SIG-M5 treated with dmso at 0.1 percent for 504 hours (cell line): Measurements from ENCODE around the gene STAT5B.
"Not testable (repeated sequence)": the region's sequence is repeated elsewhere in the genome, so short reads cannot be mapped to it uniquely, and the experiment has no call there.

Source experiments
- DNase-seq: peaks from one replicate; lab custom pipeline; 2025; ENCODE audit not compliant: unreplicated experiment; lab: John Stamatoyannopoulos, UW

The STAT5B gene

GRCh38 chr17:42307362-42307927, 31.3 kb upstream of the STAT5B start:
- DNase-seq: no peak

- no peak for DNase-seq
Measured at GRCh38 chr17:42306385-42306667, 30.1 kb upstream of the STAT5B start.

DNA sequence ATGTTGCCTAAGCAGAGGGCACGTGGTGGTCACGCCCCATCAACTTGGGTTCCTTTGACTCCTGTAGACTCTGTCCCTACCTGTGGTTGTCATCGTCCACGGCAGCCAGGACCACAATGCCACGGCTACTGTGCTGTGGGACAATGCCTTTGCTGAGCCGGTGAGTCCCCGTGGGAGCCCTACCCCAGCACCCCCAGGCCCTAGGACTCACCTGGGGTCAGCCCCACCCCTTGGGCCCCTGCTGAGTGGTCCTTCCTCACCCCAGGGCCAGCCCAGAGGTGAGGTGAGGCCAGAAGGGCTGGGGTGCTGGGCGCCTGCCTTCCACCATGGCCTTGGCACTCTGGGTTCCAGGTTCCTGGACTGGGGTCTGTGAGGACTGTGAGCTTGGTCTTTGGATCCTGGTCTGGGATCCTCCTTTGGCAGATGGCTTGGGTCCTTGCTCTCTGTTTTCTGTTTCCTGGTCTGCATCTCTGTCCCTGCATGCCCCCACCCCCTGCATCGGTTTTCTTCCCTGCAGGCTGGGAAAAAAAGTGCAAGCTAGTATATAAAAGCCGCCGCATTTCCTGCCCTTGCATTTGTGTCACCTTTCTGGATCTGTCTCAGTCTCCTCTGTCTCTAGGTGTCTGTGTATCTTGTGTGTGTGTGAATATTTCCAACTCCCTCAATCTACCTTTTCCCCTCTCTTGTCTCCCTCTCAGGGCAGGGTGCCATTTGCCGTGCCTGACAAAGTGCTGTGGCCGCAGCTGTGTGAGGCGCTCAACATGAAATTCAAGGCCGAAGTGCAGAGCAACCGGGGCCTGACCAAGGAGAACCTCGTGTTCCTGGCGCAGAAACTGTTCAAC, 29.6 kb upstream of the STAT5B start:
- DNase-seq: no peak

GRCh38 chr17:42305031-42305330, 28.8 kb upstream of the STAT5B start:
- DNase-seq: not testable (repeated sequence)

- DNase-seq: no peak
Measured at GRCh38 chr17:42304187-42305030, 28.2 kb upstream of the STAT5B start.

DNA sequence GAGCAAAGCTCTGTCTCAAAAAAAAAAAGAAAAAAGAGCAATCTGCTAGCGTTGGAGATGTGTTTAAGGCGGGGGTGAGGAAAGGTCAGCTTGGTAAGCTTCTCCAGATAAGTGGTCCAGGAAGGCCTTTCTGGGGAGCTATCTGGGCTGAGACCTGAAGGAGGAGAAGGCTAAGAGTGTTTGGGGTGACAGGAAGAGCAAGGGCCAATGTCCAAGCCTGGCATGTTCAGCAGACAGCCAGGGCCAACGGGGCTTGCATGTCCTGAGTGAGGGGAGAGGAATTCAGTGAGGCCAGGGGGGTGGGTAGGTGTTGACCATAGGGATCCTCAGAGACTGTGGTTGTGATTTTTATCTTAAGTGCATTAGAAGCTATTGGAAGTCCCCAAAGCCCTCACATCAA, 27.5 kb upstream of the STAT5B start:
- no peak for DNase-seq

GRCh38 chr17:42301022-42301421, 24.8 kb upstream of the STAT5B start:
- no peak for DNase-seq

DNA sequence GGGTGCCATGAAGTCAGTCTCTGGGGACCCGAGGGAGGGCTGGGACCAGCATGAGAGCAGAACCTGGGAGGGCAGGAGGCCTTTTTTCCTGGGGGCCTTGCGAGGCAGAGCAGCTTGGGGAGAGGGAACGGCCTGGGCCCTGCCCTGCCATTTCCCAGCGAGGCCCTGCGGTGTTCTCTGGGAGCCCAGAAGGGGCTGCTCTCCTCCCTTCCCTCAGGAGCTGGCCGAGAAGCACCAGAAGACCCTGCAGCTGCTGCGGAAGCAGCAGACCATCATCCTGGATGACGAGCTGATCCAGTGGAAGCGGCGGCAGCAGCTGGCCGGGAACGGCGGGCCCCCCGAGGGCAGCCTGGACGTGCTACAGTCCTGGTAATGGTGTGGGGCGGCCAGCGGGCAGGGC, 23.7 kb upstream of the STAT5B start:
- DNase-seq: not testable (repeated sequence)

- DNase-seq: not testable (repeated sequence)
Measured at GRCh38 chr17:42299361-42299760, 23.2 kb upstream of the STAT5B start.

DNA sequence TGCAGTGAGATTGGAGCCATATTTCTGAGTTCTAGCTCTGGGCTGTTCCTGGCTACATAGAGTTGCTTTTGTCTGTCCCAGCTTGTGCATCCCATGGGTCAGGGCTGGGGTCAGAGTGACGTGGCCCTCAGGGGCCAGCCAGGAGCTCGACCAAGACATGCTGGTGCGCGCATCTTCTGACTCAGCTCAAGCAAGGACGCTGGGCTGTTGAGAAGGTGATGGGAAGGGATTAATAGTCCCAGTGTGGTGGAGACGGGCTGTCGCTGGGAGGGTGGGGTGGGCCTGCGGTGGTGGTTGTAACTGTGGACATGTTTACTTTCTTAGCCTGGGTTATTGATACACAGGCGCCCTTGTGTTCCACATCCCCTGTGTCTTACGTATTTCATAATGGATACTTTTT, 21.6 kb upstream of the STAT5B start:
- DNase-seq: not testable (repeated sequence)

DNA sequence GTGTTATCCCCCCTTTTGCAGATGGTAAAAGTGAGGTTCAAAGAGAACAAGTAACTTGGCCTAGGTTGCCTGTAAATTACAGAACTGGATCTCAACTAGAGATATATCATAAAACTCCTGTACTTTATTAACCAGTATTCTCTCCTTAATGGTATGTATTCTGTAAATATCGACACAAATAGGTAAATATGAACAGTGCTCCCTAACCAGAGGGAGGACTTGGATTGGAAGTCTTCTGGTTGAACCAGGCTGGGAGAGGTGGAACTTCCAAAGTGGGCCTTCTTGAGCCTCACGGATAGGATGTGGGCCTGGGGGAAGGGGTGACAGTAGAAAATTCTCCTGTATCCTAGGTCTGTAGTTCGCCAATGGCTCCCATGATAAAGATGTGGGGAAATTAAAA, 19.8 kb upstream of the STAT5B start:
- no peak for DNase-seq

- DNase-seq: no peak
Measured at GRCh38 chr17:42294469-42295398, 18.5 kb upstream of the STAT5B start.

DNA sequence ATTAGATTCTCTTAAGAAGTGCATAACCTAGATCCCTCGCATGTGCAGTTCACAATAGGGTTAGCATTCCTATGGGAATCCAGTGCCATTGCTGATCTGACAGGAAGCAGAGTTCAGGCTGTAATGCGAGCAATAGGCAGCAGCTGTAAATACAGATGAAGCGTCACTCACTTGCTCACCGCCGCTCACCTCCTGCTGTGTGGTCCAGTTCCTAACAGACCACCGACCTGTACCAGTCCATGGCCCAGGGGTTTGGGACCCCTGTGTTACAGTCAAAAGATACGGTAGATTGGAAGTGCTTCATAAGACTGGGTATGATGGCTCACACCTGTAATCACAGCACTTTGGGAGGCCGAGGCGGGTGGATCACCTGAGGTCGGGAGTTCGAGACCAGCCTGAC, 14.9 kb upstream of the STAT5B start:
- no peak for DNase-seq

GRCh38 chr17:42290577-42290976, 14.4 kb upstream of the STAT5B start:
- no peak for DNase-seq

DNA sequence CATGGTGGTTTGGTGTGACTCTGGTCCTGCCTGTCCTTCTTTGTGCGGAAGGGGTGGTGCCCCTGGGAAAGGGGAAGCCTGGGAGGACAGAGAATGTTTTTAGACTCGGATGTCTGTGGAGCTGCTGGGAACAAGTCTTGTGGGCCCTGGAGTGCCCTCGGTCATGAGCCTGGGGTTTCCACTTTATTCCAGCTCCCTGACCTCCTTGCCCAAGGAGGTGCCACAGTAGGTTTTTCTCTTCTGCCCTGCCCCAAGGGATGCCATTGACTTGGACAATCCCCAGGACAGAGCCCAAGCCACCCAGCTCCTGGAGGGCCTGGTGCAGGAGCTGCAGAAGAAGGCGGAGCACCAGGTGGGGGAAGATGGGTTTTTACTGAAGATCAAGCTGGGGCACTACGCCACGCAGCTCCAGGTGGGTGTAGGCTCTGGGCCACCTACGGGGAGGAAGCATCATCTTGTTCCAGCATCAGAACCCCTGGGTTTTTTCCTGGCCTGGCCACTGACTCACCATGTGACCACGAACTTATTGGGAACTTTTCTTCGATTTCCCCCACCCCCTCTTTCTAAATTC, 13.5 kb upstream of the STAT5B start:
- DNase-seq: no peak

DNA sequence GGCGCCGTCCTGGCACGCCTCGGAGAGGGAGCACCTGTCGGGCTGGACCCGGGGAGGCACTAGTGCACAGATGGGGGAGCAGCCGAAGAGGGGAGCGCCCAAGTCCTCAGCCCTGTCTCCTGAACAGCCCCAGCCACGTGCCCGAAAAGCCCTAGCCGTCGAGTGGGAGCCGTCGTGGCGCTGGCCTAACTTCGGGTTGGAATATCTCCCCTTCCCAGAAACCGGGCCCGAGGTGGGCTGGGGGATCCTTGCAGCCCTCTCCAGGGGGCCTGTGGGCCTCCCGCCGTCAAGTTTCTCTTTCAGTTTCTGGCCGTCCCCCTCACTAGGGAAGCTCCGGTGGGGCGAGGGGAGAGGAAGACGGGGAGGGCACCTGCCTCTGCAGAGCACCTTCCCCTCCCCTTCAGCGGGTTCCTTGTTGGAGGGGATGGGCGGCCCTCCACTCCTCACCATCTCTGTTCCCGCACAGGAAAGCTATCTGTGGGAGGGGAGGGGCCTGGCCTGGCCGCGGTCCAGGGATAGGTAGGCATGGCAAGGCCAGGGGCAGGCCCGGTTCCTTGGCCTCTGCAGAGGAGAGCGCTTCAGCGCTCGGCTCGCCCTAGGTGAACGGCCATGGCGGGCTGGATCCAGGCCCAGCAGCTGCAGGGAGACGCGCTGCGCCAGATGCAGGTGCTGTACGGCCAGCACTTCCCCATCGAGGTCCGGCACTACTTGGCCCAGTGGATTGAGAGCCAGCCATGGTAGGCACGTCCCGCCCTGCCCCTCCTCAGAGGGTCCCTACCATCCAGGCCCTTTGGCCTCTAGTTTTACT, 12.8 kb upstream of the STAT5B start:
- DNase-seq: no peak

DNA sequence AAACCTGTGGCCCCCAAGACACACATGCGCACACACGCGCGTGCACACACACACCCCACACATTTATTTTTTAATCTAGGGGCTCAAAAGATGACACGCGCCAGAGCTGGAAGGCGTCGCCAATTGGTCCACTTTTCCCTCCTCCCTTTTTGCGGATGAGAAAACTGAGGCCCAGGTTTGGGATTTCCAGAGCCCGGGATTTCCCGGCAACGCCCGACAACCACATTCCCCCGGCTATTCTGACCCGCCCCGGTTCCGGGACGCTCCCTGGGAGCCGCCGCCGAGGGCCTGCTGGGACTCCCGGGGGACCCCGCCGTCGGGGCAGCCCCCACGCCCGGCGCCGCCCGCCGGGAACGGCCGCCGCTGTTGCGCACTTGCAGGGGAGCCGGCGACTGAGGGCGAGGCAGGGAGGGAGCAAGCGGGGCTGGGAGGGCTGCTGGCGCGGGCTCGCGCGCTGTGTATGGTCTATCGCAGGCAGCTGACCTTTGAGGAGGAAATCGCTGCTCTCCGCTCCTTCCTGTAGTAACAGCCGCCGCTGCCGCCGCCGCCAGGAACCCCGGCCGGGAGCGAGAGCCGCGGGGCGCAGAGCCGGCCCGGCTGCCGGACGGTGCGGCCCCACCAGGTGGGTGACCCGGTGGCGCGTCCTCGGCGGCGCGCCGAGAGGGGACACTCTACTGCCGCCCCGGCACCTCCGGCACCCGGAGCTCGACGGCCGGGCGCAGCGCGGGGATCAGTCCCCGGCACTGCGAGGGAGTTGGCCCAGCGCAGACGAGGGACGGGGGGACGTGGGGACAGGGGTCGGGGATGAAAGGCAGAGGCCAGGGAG, 12.0 kb upstream of the STAT5B start, which contains the start of gene STAT5A:
STAT5A (plus strand) TSS at position 522 of the 826 bp plus-strand sequence. CDS start 914 bp downstream, outside the sequence.
- peak; percentile 54 for DNase-seq

GRCh38 chr17:42287305-42287976, 11.2 kb upstream of the STAT5B start:
- DNase-seq: no peak
